ENCODE results near the gene PADI2.

- TF ChIP-seq EP300 (IDR thresholded peaks at IDR 0.05) (no peak), CTCF (IDR thresholded peaks at IDR 0.05) (no peak), POLR2A (IDR thresholded peaks at IDR 0.05) (no peak), POLR2AphosphoS5 (IDR thresholded peaks at IDR 0.05) (no peak)
Observed at GRCh38 chr1:17052641-17053040, 66.6 kb downstream of the PADI2 start.
